ENCODE measurements around the gene CAND2.

DNA sequence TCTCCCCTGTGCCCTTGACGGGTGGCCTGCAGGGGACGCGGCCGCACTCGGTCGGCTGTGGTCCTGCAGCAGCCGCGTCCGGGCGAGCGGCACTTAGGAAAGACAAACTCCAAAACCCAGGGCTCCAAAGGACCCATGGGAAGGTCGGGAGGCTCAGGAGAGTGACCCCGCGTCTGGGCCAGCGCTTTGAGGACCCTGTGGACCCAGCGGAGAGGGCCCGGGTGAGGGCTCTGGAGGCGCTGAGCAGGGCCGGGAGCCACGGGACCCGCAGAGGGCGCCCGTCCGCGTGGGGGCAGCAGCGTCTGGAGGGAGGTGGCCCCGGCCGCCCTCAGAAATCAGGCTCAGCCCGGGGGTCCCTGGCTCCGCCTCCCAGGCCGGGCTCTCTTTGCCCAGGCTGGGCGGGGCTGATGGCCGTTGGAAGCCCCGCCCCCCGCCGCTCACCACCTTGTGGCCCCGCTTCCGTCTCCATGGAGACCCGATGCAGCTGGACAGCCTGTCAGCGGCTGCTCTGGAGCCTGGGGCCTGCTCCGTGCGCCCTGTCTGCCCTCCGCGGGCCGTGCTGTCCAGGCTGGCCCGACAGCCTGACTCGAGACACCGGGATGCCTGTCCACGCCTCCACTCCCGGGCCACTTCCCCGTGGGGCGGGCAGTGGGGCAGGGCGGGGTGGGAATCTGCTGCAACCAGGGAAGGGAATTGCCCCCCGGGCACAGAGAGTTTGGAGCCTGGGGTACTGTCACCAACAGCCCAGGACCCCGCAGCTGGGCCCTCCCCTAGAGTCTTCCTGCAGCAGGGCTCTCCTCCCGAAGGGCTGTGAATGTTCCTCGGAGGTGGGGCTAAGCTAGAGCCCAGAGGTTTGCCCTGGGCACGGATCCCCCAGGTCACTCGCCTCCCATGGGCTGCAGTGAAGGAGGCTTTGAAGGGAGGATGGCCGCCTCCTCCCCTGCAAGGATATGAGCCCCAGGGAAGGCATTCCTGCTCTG is 79.7 kb downstream of the CAND2 start:
- TF ChIP-seq, protein P1, sequence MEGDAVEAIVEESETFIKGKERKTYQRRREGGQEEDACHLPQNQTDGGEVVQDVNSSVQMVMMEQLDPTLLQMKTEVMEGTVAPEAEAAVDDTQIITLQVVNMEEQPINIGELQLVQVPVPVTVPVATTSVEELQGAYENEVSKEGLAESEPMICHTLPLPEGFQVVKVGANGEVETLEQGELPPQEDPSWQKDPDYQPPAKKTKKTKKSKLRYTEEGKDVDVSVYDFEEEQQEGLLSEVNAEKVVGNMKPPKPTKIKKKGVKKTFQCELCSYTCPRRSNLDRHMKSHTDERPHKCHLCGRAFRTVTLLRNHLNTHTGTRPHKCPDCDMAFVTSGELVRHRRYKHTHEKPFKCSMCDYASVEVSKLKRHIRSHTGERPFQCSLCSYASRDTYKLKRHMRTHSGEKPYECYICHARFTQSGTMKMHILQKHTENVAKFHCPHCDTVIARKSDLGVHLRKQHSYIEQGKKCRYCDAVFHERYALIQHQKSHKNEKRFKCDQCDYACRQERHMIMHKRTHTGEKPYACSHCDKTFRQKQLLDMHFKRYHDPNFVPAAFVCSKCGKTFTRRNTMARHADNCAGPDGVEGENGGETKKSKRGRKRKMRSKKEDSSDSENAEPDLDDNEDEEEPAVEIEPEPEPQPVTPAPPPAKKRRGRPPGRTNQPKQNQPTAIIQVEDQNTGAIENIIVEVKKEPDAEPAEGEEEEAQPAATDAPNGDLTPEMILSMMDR (conservative IDR thresholded peaks at IDR 0.05): no peak
- TF ChIP-seq ZFX (IDR thresholded peaks at IDR 0.05): no peak

All from C4-2B (cell line).